Measurements from ENCODE around the gene HTR3E.

Gene HTR3E

GRCh38 chr3:184129012-184129411 lies 32.1 kb downstream of the HTR3E start:
- Histone ChIP-seq H3K4me1 (ENCODE audit: insufficient read depth, low read length, severe bottlenecking) (peaks cover 7% of the 10 kb centered on the region), H3K4me3 (ENCODE audit: low read depth, low read length, poor library complexity, severe bottlenecking) (no peak overlapping the region), H3K79me2 (ENCODE audit: insufficient read depth, low read length) (no peaks in the 10 kb centered on the region), H3K9me3 (ENCODE audit: low read length) (no peaks in the 10 kb centered on the region), H3K9me2 (ENCODE audit: low read depth, low read length) (no peaks in the 10 kb centered on the region), H3K36me3 (ENCODE audit: insufficient read depth, low read length) (no peaks in the 10 kb centered on the region), H3K9ac (ENCODE audit: low read length) (no peak overlapping the region), H3K27ac (ENCODE audit: low read depth, low read length, poor library complexity, severe bottlenecking) (no peak overlapping the region), H3F3A (ENCODE audit: insufficient read depth, low read length) (no peaks in the 10 kb centered on the region), H2AFZ (ENCODE audit: low read length) (no peak overlapping the region), H4K20me1 (ENCODE audit: insufficient read depth, low read length) (no peaks in the 10 kb centered on the region), H3K4me2 (ENCODE audit: low read length) (no peak overlapping the region), H3K27me3 (ENCODE audit: insufficient read depth, low read length) (no peaks in the 10 kb centered on the region; the same call in 1 of the 2 replicates)
- TF ChIP-seq CTCF (IDR thresholded peaks at IDR 0.05; ENCODE audit: low read length) (peak; percentile 80), EZH2 (IDR thresholded peaks at IDR 0.05; ENCODE audit: borderline replicate concordance, low read length) (no peak)

GRCh38 chr3:184132945-184133344 lies 36.1 kb downstream of the HTR3E start:
- Histone ChIP-seq H3K4me3 (ENCODE audit: low read depth, low read length, poor library complexity, severe bottlenecking) (no peak overlapping the region), H3K27ac (ENCODE audit: low read depth, low read length, poor library complexity, severe bottlenecking) (no peak overlapping the region), H3K4me1 (ENCODE audit: insufficient read depth, low read length, severe bottlenecking) (peaks cover 27% of the 10 kb centered on the region), H4K20me1 (ENCODE audit: insufficient read depth, low read length) (no peaks in the 10 kb centered on the region), H3K4me2 (ENCODE audit: low read length) (no peak overlapping the region), H3K9me2 (ENCODE audit: low read depth, low read length) (no peaks in the 10 kb centered on the region), H3K9me3 (ENCODE audit: low read length) (no peaks in the 10 kb centered on the region), H3K36me3 (ENCODE audit: insufficient read depth, low read length) (peaks cover 11% of the 10 kb centered on the region; the same call in 1 of the 2 replicates), H3K79me2 (ENCODE audit: insufficient read depth, low read length) (peaks cover 23% of the 10 kb centered on the region), H3K9ac (ENCODE audit: low read length) (no peak overlapping the region), H2AFZ (ENCODE audit: low read length) (no peak overlapping the region), H3K27me3 (ENCODE audit: insufficient read depth, low read length) (no peaks in the 10 kb centered on the region), H3F3A (ENCODE audit: insufficient read depth, low read length) (no peaks in the 10 kb centered on the region)
- TF ChIP-seq EZH2 (IDR thresholded peaks at IDR 0.05; ENCODE audit: borderline replicate concordance, low read length), result no peak
- TF ChIP-seq CTCF (IDR thresholded peaks at IDR 0.05; ENCODE audit: low read length), result no peak

GRCh38 chr3:184133840-184134745 lies 37.2 kb downstream of the HTR3E start:
- Histone ChIP-seq H3K79me2 (ENCODE audit: insufficient read depth, low read length) (peaks cover 23% of the 10 kb centered on the region), H3K4me2 (ENCODE audit: low read length) (peak overlapping the region; percentile 82), H3K9me2 (ENCODE audit: low read depth, low read length) (no peaks in the 10 kb centered on the region), H3F3A (ENCODE audit: insufficient read depth, low read length) (no peaks in the 10 kb centered on the region), H4K20me1 (ENCODE audit: insufficient read depth, low read length) (no peaks in the 10 kb centered on the region), H3K36me3 (ENCODE audit: insufficient read depth, low read length) (peaks cover 18% of the 10 kb centered on the region; the same call in 1 of the 2 replicates), H3K4me3 (ENCODE audit: low read depth, low read length, poor library complexity, severe bottlenecking) (peak overlapping the region; percentile 76), H3K9me3 (ENCODE audit: low read length) (no peaks in the 10 kb centered on the region), H3K27ac (ENCODE audit: low read depth, low read length, poor library complexity, severe bottlenecking) (peak overlapping the region; percentile 77), H3K27me3 (ENCODE audit: insufficient read depth, low read length) (no peaks in the 10 kb centered on the region), H3K9ac (ENCODE audit: low read length) (peak overlapping the region; percentile 83), H3K4me1 (ENCODE audit: insufficient read depth, low read length, severe bottlenecking) (peaks cover 27% of the 10 kb centered on the region), H2AFZ (ENCODE audit: low read length) (peak overlapping the region; percentile 14; the same call in 1 of the 2 replicates)
- no peak for TF ChIP-seq CTCF (IDR thresholded peaks at IDR 0.05; ENCODE audit: low read length)
- TF ChIP-seq EZH2 (IDR thresholded peaks at IDR 0.05; ENCODE audit: borderline replicate concordance, low read length), result no peak
